CD4-positive, alpha-beta T cell (primary cell): ENCODE data around the gene CDC123. TPM values are rescaled to one million over a fixed set of nuclear protein-coding genes. Genes with fewer than 3 reads are reported as not detected.
A peak's percentile ranks its signal among the peaks of the same experiment; 100 is the strongest.
"Not testable (repeated sequence)": the region's sequence is repeated elsewhere in the genome, so short reads cannot be mapped to it uniquely, and the experiment has no call there.

Source experiments
- ATAC-seq: fragments of 200-7000 bp; cut with Tn5 transposase; one replicate; pipeline ENCODE4 v1.10.0; 2022; ENCODE audit warnings: mild to moderate bottlenecking; ENCODE audit not compliant: poor library complexity
- CTCF ChIA-PET: fragments of 350-600 bp; sonication (Branson Sonifier 250); formaldehyde crosslinking; loops from one replicate; lab custom pipeline; 2021; ENCODE audit warnings: antibody characterized with exemption, inconsistent platforms; lab: Charles Lee
- POLR2A ChIA-PET: fragments of 350-600 bp; sonication (Branson Sonifier 250); formaldehyde crosslinking; loops from one replicate; lab custom pipeline; 2021; ENCODE audit warnings: antibody characterized with exemption, inconsistent platforms; lab: Charles Lee
- DNase-seq, 14 experiments: peaks; one replicate each; pipeline ENCODE4 v3.0.0-alpha.2; 2013 to 2020; ENCODE audit warnings: mixed read lengths in 2 of 14
- H3K27ac ChIP-seq, 2 donors: one replicate each; pipeline versions ENCODE4 v1.5.1 to v1.7.0; 2013; ENCODE audit warnings: low read length in 2 of 2, low read depth in 1 of 2, mild to moderate bottlenecking in 1 of 2
- H3K27me3 ChIP-seq, 2 experiments: 1 replicate in 1 of 2; 2 replicates in 1 of 2; pipeline versions ENCODE4 v1.6.1 to v1.7.0; 2013; ENCODE audit warnings: low read length in 2 of 2, control low read depth in 1 of 2, mild to moderate bottlenecking in 1 of 2, moderate library complexity in 1 of 2; ENCODE audit not compliant: insufficient read depth in 2 of 2, control insufficient read depth in 1 of 2
- H3K36me3 ChIP-seq: one replicate; pipeline ENCODE4 v1.6.1; 2013; ENCODE audit warnings: low read length, control low read depth; ENCODE audit not compliant: insufficient read depth
- H3K4me1 ChIP-seq: one replicate; pipeline ENCODE4 v1.6.1; 2013; ENCODE audit warnings: low read length, control low read depth; ENCODE audit not compliant: insufficient read depth
- H3K4me3 ChIP-seq: one replicate; pipeline ENCODE4 v1.5.1; 2013; ENCODE audit warnings: mild to moderate bottlenecking, low read length, moderate library complexity
- H3K9me3 ChIP-seq, 2 experiments: 1 replicate in 1 of 2; 2 replicates in 1 of 2; pipeline versions ENCODE4 v1.6.1 to v1.7.0; 2013; ENCODE audit warnings: low read length in 2 of 2, mild to moderate bottlenecking in 2 of 2, control low read depth in 1 of 2, moderate library complexity in 1 of 2; ENCODE audit not compliant: control insufficient read depth in 1 of 2, insufficient read depth in 1 of 2
- H3K27ac Mint-ChIP-seq: one replicate; pipeline ENCODE4 v1.8.0; 2020; ENCODE audit warnings: mixed read lengths
- H3K27me3 Mint-ChIP-seq: one replicate; pipeline ENCODE4 v1.8.0; 2021; ENCODE audit warnings: mixed read lengths
- H3K36me3 Mint-ChIP-seq: one replicate; pipeline ENCODE4 v1.8.0; 2021; ENCODE audit warnings: low read depth, mixed read lengths
- H3K4me1 Mint-ChIP-seq: one replicate; pipeline ENCODE4 v1.8.0; 2021; ENCODE audit warnings: low read depth, mixed read lengths
- H3K4me3 Mint-ChIP-seq: one replicate; pipeline ENCODE4 v1.8.0; 2020; ENCODE audit warnings: mild to moderate bottlenecking, mixed read lengths
- H3K9me3 Mint-ChIP-seq: one replicate; pipeline ENCODE4 v1.8.0; 2020; ENCODE audit warnings: mixed read lengths
- CTCF ChIP-seq: fragments of 200-600 bp; IDR thresholded peaks from one replicate; pipeline ENCODE4 v1.8.0; 2022; ENCODE audit warnings: antibody characterized with exemption, mild to moderate bottlenecking
- intact Hi-C, 2 experiments: fragments of 100-400 bp; cut with DNase I in 1 of 2; cut with micrococcal nuclease in 1 of 2; formaldehyde crosslinking; loops; one replicate each; pipeline versions ENCODE4 v1.15.1 to v1.9.0; 2023 to 2025; cut with DNase I, micrococcal nuclease
- total RNA-seq, 174 experiments: library from RNA in 2 of 174; stranded (reverse) in 2 of 174; gene quantifications; one replicate each; pipeline ENCODE4 v1.2.3 and lab custom pipeline; 2021 to 2026

Gene CDC123
- total RNA-seq, 2 experiments from 2014 or later: 34.7 to 40.5 TPM

GRCh38 chr10:12165999-12166775 lies 29.8 kb upstream of the CDC123 start:
- H3K36me3 ChIP-seq: peaks cover 82% of the 10 kb centered on the region
- Mint-ChIP-seq H3K4me3 (no peak overlapping the region), H3K36me3 (peaks cover 83% of the 10 kb centered on the region), H3K27ac (no peak overlapping the region), H3K4me1 (no peaks in the 10 kb centered on the region), H3K27me3 (no peaks in the 10 kb centered on the region), H3K9me3 (no peaks in the 10 kb centered on the region)
- no peaks in the 10 kb centered on the region for H3K27me3 ChIP-seq
- CTCF ChIA-PET: no interaction called here
- H3K9me3 ChIP-seq: no peaks in the 10 kb centered on the region
- ATAC-seq (no peak), DNase-seq (no peak)
- POLR2A ChIA-PET: no interaction called here
- no peaks in the 10 kb centered on the region for H3K4me1 ChIP-seq
- intact Hi-C loops: no loop called here
- TF ChIP-seq CTCF: no peak
- no peak overlapping the region for H3K4me3 ChIP-seq
- no peak overlapping the region for H3K27ac ChIP-seq

GRCh38 chr10:12171512-12171911 lies 24.5 kb upstream of the CDC123 start:
- CTCF ChIA-PET, H3K27me3 Mint-ChIP-seq, H3K9me3 ChIP-seq, intact Hi-C loops, H3K4me1 ChIP-seq, H3K4me3 ChIP-seq, ATAC-seq, POLR2A ChIA-PET, DNase-seq, H3K4me1 Mint-ChIP-seq, H3K4me3 Mint-ChIP-seq, H3K27me3 ChIP-seq, H3K27ac ChIP-seq, H3K9me3 Mint-ChIP-seq: not testable (repeated sequence)
- peak overlapping the region; percentile 56 for H3K27ac Mint-ChIP-seq
- peaks cover 78% of the 10 kb centered on the region for H3K36me3 Mint-ChIP-seq
- peaks cover 79% of the 10 kb centered on the region for H3K36me3 ChIP-seq

GRCh38 chr10:12177642-12178041 lies 18.3 kb upstream of the CDC123 start:
- no peak for TF ChIP-seq CTCF

More at GRCh38 chr10:12177642-12178041, 18.3 kb upstream of the CDC123 start:
- no peak overlapping the region for H3K4me3 ChIP-seq
- Mint-ChIP-seq H3K27ac (no peak overlapping the region), H3K27me3 (no peaks in the 10 kb centered on the region), H3K4me3 (no peak overlapping the region), H3K4me1 (peaks cover 15% of the 10 kb centered on the region), H3K36me3 (peaks cover 73% of the 10 kb centered on the region), H3K9me3 (no peaks in the 10 kb centered on the region)
- ATAC-seq (no peak), DNase-seq (no peak)
- peaks cover 22% of the 10 kb centered on the region for H3K4me1 ChIP-seq
- no peaks in the 10 kb centered on the region for H3K9me3 ChIP-seq
- CTCF ChIA-PET: interaction anchor here (1.4 kb wide), 1 partner anchor 37 kb away, joined by 4 read pairs; no protein-coding TSS in a partner anchor
- H3K27ac ChIP-seq: no peak overlapping the region
- POLR2A ChIA-PET: no interaction called here
- no peaks in the 10 kb centered on the region for H3K27me3 ChIP-seq
- intact Hi-C loops: no loop called here
- peaks cover 40% of the 10 kb centered on the region for H3K36me3 ChIP-seq
